GM12878 (cell line): Measurements from ENCODE around the gene MIEN1. TPM values are rescaled to one million over a fixed set of nuclear protein-coding genes. Genes with fewer than 3 reads are reported as not detected.

Experiments used
- ESRRA ChIP-seq: IDR thresholded peaks from 2 replicates; pipeline ENCODE4 v1.6.1; 2012; ENCODE audit warnings: mild to moderate bottlenecking, low read length, improper control_type of control experiment
- KDM1A ChIP-seq: fragments of 200-600 bp; sonication (generic); IDR thresholded peaks from 2 replicates; pipeline ENCODE4 v1.6.1; 2016; ENCODE audit warnings: borderline replicate concordance
- NFYA ChIP-seq: IDR thresholded peaks from 2 replicates; pipeline ENCODE4 v1.6.1; 2011; ENCODE audit warnings: low read depth, mild to moderate bottlenecking, low read length, improper control_type of control experiment, borderline replicate concordance
- RAD21 ChIP-seq: IDR thresholded peaks from 2 replicates; pipeline ENCODE4 v1.6.1; 2011; ENCODE audit warnings: mild to moderate bottlenecking, low read depth, low read length, moderate library complexity; ENCODE audit not compliant: insufficient read depth
- RBBP5 ChIP-seq: fragments of 200-600 bp; sonication (generic); conservative IDR thresholded peaks from 2 replicates; pipeline ENCODE4 v1.6.1; 2016
- SP1 ChIP-seq: IDR thresholded peaks from one replicate; pipeline ENCODE4 v1.6.1; 2011; ENCODE audit warnings: low read depth, low read length
- STAT1 ChIP-seq: fragments of 450-650 bp; conservative IDR thresholded peaks from 2 replicates; pipeline ENCODE4 v1.6.1; 2014; ENCODE audit warnings: antibody characterized with exemption, mild to moderate bottlenecking
- WRNIP1 ChIP-seq: IDR thresholded peaks from 2 replicates; pipeline ENCODE4 v1.6.1; 2011; ENCODE audit warnings: low read depth, low read length, improper control_type of control experiment, borderline replicate concordance
- polyA plus RNA-seq, 11 experiments: library from polyadenylated mRNA; depleted of rRNA in 4 of 11; unstranded in 6 of 11; stranded (reverse) in 5 of 11; fragments of >200 nt; fragmentation: Nextera tagmentation in 4 of 11; fragmentation: Illumina TruSeq in 1 of 11; extraction: Ambion mirVana in 4 of 11; extraction: Trizol in 1 of 11; gene quantifications; 1 replicate in 1 of 11; 2 replicates in 10 of 11; pipeline versions ENCODE4 v1.2.1 to v1.2.3, GENCODE V29; 2011 to 2016; ENCODE audit warnings: inconsistent platforms in 2 of 11, missing spikeins in 2 of 11, low read depth in 1 of 11
- total RNA-seq, 4 experiments: library from RNA; depleted of rRNA in 3 of 4; stranded (reverse); fragments of >200 nt in 3 of 4; fragmentation: Illumina TruSeq in 1 of 4; extraction: Trizol in 1 of 4; gene quantifications; 2 replicates each; pipeline versions ENCODE4 v1.2.1 to v1.2.3, GENCODE V29; 2013 to 2021
- TF ChIP-seq, protein P1 (sequence below): fragments of 450-650 bp; IDR thresholded peaks from 2 replicates; pipeline ENCODE4 v1.6.1; 2017; ENCODE audit warnings: low read depth, mild to moderate bottlenecking, moderate library complexity
- TF ChIP-seq, protein P2 (sequence below): IDR thresholded peaks from 2 replicates; pipeline ENCODE4 v1.6.1; 2012; ENCODE audit warnings: improper control_type of control experiment, low read depth, low read length; ENCODE audit not compliant: insufficient replicate concordance
- TF ChIP-seq, protein P3 (sequence below): IDR thresholded peaks from 2 replicates; pipeline ENCODE4 v1.6.1; 2012; ENCODE audit warnings: low read length, inconsistent platforms

MIEN1 gene
- total and polyA plus RNA-seq, 10 of the 15 experiments (the other 5 are each of a cell fraction or from before 2014, with no cell fraction given) = 24.9 to 89.1 (median 47.7) TPM

DNA sequence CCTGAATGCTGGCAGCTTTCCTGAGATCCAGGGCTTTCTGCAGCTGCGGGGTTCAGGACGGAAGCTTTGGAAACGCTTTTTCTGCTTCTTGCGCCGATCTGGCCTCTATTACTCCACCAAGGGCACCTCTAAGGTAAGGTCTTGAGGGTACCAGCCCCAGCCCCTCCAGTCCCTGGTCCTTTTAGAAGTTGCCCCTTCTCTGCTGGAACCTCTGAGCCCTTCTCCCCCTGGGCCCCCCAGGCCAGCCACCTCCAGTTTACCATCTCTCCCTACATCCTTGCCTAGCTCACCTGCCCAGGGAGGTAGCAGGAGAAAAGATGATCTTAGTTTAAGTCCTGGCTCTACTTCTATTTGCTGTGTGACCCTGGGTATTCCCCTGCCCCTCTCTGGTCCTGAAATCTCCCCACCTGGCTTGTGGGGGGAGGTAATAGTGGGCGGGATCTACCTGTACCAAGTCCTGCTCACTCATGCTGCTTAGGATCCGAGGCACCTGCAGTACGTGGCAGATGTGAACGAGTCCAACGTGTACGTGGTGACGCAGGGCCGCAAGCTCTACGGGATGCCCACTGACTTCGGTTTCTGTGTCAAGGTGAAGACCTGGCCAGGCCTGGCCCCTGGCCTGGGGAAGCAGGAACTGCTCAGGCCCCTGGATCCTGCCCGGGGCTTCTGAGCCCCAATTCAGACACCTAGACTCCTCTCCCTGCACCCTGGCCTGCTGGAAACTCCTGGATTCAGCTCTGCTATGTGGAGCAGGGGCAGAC is 13.9 kb upstream of the MIEN1 start (continued):
- TF ChIP-seq, protein P1, sequence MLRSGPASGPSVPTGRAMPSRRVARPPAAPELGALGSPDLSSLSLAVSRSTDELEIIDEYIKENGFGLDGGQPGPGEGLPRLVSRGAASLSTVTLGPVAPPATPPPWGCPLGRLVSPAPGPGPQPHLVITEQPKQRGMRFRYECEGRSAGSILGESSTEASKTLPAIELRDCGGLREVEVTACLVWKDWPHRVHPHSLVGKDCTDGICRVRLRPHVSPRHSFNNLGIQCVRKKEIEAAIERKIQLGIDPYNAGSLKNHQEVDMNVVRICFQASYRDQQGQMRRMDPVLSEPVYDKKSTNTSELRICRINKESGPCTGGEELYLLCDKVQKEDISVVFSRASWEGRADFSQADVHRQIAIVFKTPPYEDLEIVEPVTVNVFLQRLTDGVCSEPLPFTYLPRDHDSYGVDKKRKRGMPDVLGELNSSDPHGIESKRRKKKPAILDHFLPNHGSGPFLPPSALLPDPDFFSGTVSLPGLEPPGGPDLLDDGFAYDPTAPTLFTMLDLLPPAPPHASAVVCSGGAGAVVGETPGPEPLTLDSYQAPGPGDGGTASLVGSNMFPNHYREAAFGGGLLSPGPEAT = no peak
- TF ChIP-seq, protein P2, sequence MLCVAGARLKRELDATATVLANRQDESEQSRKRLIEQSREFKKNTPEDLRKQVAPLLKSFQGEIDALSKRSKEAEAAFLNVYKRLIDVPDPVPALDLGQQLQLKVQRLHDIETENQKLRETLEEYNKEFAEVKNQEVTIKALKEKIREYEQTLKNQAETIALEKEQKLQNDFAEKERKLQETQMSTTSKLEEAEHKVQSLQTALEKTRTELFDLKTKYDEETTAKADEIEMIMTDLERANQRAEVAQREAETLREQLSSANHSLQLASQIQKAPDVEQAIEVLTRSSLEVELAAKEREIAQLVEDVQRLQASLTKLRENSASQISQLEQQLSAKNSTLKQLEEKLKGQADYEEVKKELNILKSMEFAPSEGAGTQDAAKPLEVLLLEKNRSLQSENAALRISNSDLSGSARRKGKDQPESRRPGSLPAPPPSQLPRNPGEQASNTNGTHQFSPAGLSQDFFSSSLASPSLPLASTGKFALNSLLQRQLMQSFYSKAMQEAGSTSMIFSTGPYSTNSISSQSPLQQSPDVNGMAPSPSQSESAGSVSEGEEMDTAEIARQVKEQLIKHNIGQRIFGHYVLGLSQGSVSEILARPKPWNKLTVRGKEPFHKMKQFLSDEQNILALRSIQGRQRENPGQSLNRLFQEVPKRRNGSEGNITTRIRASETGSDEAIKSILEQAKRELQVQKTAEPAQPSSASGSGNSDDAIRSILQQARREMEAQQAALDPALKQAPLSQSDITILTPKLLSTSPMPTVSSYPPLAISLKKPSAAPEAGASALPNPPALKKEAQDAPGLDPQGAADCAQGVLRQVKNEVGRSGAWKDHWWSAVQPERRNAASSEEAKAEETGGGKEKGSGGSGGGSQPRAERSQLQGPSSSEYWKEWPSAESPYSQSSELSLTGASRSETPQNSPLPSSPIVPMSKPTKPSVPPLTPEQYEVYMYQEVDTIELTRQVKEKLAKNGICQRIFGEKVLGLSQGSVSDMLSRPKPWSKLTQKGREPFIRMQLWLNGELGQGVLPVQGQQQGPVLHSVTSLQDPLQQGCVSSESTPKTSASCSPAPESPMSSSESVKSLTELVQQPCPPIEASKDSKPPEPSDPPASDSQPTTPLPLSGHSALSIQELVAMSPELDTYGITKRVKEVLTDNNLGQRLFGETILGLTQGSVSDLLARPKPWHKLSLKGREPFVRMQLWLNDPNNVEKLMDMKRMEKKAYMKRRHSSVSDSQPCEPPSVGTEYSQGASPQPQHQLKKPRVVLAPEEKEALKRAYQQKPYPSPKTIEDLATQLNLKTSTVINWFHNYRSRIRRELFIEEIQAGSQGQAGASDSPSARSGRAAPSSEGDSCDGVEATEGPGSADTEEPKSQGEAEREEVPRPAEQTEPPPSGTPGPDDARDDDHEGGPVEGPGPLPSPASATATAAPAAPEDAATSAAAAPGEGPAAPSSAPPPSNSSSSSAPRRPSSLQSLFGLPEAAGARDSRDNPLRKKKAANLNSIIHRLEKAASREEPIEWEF = no peak
- TF ChIP-seq, protein P3, sequence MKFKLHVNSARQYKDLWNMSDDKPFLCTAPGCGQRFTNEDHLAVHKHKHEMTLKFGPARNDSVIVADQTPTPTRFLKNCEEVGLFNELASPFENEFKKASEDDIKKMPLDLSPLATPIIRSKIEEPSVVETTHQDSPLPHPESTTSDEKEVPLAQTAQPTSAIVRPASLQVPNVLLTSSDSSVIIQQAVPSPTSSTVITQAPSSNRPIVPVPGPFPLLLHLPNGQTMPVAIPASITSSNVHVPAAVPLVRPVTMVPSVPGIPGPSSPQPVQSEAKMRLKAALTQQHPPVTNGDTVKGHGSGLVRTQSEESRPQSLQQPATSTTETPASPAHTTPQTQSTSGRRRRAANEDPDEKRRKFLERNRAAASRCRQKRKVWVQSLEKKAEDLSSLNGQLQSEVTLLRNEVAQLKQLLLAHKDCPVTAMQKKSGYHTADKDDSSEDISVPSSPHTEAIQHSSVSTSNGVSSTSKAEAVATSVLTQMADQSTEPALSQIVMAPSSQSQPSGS = no peak
- no peak for TF ChIP-seq RAD21
- TF ChIP-seq WRNIP1 = no peak
- no peak for TF ChIP-seq RBBP5
- no peak for TF ChIP-seq STAT1
- TF ChIP-seq NFYA = no peak
- no peak for TF ChIP-seq ESRRA
- no peak for TF ChIP-seq KDM1A
- no peak for TF ChIP-seq SP1
